Measurements from ENCODE around the gene CCDC51.

The CCDC51 gene

DNA sequence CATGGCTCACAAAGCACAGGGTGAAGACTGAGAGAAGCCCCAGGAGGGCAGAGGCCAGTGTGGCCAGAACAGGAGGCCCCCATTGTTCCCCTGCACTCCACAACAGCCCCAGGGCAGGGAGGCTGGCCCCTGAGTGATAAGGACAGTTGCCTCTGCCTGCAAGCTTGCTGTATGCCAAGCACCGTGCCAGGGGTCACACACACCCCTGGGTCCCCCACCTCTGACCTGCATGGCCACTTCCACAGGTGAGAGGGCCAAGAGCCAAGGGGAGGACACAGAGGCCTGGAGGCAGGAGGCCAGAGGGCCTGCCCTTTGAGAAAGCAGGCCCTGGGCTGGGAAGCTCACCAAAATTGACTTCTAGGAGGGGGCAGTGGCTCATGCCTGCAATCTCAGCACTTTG is 30.4 kb upstream of the CCDC51 start:
- DNase-seq (ENCODE audit: low read depth): no peak
- no peak overlapping the region for H3K4me3 ChIP-seq (ENCODE audit: control insufficient read depth, low read depth, low read length)
- TF ChIP-seq, protein P1, sequence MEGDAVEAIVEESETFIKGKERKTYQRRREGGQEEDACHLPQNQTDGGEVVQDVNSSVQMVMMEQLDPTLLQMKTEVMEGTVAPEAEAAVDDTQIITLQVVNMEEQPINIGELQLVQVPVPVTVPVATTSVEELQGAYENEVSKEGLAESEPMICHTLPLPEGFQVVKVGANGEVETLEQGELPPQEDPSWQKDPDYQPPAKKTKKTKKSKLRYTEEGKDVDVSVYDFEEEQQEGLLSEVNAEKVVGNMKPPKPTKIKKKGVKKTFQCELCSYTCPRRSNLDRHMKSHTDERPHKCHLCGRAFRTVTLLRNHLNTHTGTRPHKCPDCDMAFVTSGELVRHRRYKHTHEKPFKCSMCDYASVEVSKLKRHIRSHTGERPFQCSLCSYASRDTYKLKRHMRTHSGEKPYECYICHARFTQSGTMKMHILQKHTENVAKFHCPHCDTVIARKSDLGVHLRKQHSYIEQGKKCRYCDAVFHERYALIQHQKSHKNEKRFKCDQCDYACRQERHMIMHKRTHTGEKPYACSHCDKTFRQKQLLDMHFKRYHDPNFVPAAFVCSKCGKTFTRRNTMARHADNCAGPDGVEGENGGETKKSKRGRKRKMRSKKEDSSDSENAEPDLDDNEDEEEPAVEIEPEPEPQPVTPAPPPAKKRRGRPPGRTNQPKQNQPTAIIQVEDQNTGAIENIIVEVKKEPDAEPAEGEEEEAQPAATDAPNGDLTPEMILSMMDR (IDR thresholded peaks at IDR 0.05; ENCODE audit: control insufficient read depth, insufficient read depth, low read depth, low read length, missing control alignments): no peak

DNA sequence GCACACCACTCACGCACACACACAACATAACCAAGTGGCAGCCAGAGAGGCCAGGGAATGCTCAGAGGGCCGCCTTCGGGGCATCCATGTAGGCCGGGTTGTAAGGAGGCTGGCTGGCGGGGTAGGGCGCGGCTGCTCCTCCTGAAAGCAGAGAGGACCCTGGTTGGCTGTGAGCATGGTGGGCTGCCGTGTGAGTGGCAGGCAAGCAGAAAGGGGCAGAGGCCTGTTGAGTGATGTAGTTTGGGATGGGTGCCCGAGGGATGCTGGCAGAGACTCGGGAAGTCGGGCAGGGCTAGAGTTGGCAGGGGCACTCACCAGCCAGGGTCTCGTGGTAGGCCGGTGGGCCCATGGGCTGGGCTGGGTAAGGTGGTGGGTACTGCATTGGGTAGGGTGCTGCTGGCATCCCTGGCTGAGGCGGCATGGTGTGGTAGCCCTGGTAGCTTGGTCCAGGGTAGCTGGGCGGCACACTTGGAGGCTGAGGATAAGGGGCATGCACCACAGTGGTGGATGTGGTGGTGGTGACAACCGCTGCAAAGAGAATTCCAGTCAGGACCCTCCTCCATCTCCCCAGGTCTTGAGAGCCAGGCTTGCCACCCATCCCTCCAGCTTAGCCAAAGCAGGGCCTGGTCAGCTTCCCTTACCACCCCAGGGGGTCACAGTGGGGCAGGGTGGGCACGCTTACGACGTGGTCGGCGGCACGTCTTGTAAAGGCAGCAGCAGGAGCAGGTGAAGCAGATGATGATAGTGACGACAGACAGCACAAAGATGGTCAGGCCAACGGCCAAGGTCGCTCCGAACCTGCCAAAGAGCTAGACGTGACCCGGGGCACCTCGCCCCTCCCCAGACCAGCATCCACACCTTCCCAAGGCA is 29.4 kb upstream of the CCDC51 start:
- no peak for DNase-seq (ENCODE audit: low read depth)
- no peak overlapping the region for H3K4me3 ChIP-seq (ENCODE audit: control insufficient read depth, low read depth, low read length)
- TF ChIP-seq, protein P1 (IDR thresholded peaks at IDR 0.05; ENCODE audit: control insufficient read depth, insufficient read depth, low read depth, low read length, missing control alignments): no peak

GRCh38 chr3:48468329-48468731 is 28.4 kb upstream of the CCDC51 start:
- H3K4me3 ChIP-seq (ENCODE audit: control insufficient read depth, low read depth, low read length): no peak overlapping the region
- TF ChIP-seq, protein P1 (IDR thresholded peaks at IDR 0.05; ENCODE audit: control insufficient read depth, insufficient read depth, low read depth, low read length, missing control alignments): no peak
- no peak for DNase-seq (ENCODE audit: low read depth)

DNA sequence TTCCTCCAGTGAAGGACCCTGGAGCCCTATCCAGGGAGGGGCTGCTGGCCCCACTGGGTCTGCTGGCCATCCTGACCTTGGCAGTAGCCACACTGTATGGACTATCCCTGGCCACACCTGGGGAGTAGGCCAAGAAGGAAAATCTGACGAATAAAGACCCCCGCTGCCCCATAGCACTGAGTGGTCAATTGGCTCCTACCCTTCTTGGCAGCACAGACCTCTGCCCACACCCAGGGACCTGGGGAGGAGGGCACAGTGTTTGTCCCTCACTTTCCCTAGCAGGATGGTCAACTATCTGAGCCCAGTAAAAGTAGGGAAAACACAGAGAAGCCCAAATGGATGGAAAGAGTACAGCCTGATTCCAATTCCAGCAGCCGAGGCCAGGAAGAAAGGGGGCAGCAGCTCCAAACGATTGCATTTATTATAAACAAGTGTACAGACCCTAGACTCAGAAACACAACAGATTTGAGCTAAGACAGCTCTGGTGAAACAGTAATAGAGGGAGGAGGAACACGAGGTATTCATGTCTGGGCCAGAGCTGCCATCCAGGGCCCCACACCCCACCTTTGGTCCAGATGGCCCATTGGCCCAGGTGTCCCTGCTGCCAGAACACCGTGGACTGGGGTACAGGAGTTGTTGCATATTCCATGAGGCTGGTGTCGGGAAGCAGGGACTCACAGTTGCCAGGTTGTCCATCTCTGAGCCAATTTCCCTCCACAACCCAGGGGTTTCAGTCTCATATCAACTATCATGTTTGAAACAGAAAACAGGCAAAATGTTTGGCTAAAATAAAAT is 27.8 kb upstream of the CCDC51 start:
- H3K4me3 ChIP-seq (ENCODE audit: control insufficient read depth, low read depth, low read length): no peak overlapping the region
- DNase-seq (ENCODE audit: low read depth): no peak
- TF ChIP-seq, protein P1 (IDR thresholded peaks at IDR 0.05; ENCODE audit: control insufficient read depth, insufficient read depth, low read depth, low read length, missing control alignments): no peak

DNA sequence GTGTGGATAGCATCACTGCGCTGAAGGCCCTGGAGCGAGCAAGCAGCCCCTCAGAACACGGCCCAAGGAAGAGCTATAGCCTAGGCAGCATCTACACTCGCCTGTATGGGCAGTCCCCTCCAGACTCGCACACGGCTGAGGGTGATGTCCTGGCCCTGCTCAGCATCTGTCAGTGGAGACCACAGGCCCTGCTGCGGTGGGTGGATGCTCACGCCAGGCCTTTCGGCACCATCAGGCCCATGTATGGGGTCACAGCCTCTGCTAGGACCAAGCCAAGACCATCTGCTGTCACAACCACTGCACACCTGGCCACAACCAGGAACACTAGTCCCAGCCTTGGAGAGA is 27.2 kb upstream of the CCDC51 start:
- TF ChIP-seq, protein P1 (IDR thresholded peaks at IDR 0.05; ENCODE audit: control insufficient read depth, insufficient read depth, low read depth, low read length, missing control alignments): no peak
- DNase-seq (ENCODE audit: low read depth): no peak
- H3K4me3 ChIP-seq (ENCODE audit: control insufficient read depth, low read depth, low read length): peak overlapping the region; percentile 46; the same call in 1 of the 2 replicates

- TF ChIP-seq, protein P1 (IDR thresholded peaks at IDR 0.05; ENCODE audit: control insufficient read depth, insufficient read depth, low read depth, low read length, missing control alignments): no peak
- peak overlapping the region; percentile 46 for H3K4me3 ChIP-seq (ENCODE audit: control insufficient read depth, low read depth, low read length)
- no peak for DNase-seq (ENCODE audit: low read depth)
Observed at GRCh38 chr3:48466386-48467109, 26.6 kb upstream of the CCDC51 start.
